Measurements from ENCODE around the gene PBOV1.

PBOV1 gene

DNA sequence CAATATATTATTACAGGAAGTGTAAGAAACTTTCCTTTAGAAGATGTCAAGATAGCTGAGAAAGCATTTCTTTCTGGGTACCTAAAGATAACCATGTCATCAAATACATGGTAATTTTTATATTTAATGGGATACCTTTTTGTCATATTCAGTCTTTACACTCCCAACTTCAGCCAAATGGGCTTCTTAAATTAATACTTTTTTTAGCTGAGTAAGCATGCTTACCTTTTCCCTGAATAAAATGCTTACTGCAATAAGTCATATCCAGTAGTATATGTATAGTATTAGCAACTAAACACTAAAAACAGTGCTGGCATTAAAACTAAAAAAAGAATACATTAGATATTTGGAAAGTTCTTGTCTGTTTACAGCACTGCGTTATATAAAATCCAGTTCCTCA, 17.4 kb upstream of the PBOV1 start:
- H3K4me2 ChIP-seq (ENCODE audit: low read length): no peak overlapping the region

DNA sequence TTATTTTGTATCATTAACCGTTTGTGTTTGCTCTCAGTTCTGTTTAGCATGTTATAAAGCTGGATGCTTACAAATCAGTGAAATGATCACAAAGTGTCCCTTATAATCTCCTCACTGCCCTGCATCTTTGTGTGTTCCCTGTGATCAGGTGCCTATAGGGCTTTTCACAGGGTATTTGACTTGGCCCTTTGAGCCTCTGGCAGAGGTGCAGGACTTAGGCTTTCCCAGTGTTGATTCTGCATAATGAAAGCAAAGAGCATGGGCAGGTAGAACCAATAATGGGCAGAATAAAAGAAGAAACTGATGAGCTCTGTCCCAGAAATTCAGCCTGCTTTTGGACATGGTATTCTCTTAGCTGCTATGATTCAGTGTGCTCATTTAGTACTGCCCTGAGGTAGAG, 16.9 kb upstream of the PBOV1 start:
- Histone ChIP-seq H4K8ac (ENCODE audit: low read depth, low read length) (no peak overlapping the region), H3K36me3 (ENCODE audit: control insufficient read depth, insufficient read depth, low read length) (no peaks in the 10 kb centered on the region), H3K56ac (ENCODE audit: low read length) (no peak overlapping the region), H2BK15ac (replicated peaks; ENCODE audit: low read depth) (no peak overlapping the region), H4K5ac (ENCODE audit: low read length) (no peak overlapping the region), H3K4me3 (ENCODE audit: low read length) (no peak overlapping the region), H2BK5ac (ENCODE audit: low read length) (no peak overlapping the region), H3K9ac (ENCODE audit: low read length) (no peak overlapping the region), H3K4ac (ENCODE audit: low read depth, low read length) (no peak overlapping the region), H2AK5ac (ENCODE audit: low read length) (no peak overlapping the region), H3K23ac (ENCODE audit: low read length) (no peak overlapping the region), H3K4me1 (ENCODE audit: control insufficient read depth, low read depth, low read length) (no peaks in the 10 kb centered on the region), H3K79me1 (ENCODE audit: low read length) (no peaks in the 10 kb centered on the region), H3K18ac (ENCODE audit: low read length) (no peak overlapping the region), H3K27ac (ENCODE audit: low read depth, low read length) (no peak overlapping the region), H3K27me3 (ENCODE audit: insufficient read depth, low read length, poor library complexity) (no peaks in the 10 kb centered on the region), H2BK120ac (ENCODE audit: low read depth, low read length) (no peak overlapping the region), H3K4me2 (ENCODE audit: low read length) (no peak overlapping the region), H3K79me2 (ENCODE audit: control insufficient read depth, insufficient read depth, low read length) (no peaks in the 10 kb centered on the region)
- no CpG with 5 or more reads among the region's 1 CpG for WGBS (ENCODE audit: extremely low coverage, insufficient coverage, low lambda C conversion rate)
- no peak for DNase-seq

More for the DNA sequence above, 17.4 kb upstream of the PBOV1 start:
- Histone ChIP-seq H3K79me1 (ENCODE audit: low read length) (no peaks in the 10 kb centered on the region), H3K27me3 (ENCODE audit: insufficient read depth, low read length, poor library complexity) (no peaks in the 10 kb centered on the region), H3K79me2 (ENCODE audit: control insufficient read depth, insufficient read depth, low read length) (no peaks in the 10 kb centered on the region), H3K23ac (ENCODE audit: low read length) (no peak overlapping the region), H3K4me1 (ENCODE audit: control insufficient read depth, low read depth, low read length) (peaks cover 4% of the 10 kb centered on the region), H2BK15ac (replicated peaks; ENCODE audit: low read depth) (no peak overlapping the region), H3K18ac (ENCODE audit: low read length) (no peak overlapping the region), H3K4ac (ENCODE audit: low read depth, low read length) (no peak overlapping the region), H2BK120ac (ENCODE audit: low read depth, low read length) (no peak overlapping the region), H2BK5ac (ENCODE audit: low read length) (no peak overlapping the region), H3K9ac (ENCODE audit: low read length) (no peak overlapping the region), H2AK5ac (ENCODE audit: low read length) (no peak overlapping the region), H3K56ac (ENCODE audit: low read length) (no peak overlapping the region), H4K5ac (ENCODE audit: low read length) (no peak overlapping the region), H3K4me3 (ENCODE audit: low read length) (no peak overlapping the region), H3K36me3 (ENCODE audit: control insufficient read depth, insufficient read depth, low read length) (no peaks in the 10 kb centered on the region), H4K8ac (ENCODE audit: low read depth, low read length) (no peak overlapping the region), H3K27ac (ENCODE audit: low read depth, low read length) (no peak overlapping the region)
- DNase-seq: no peak
- no CpG with 5 or more reads among the region's 1 CpG for WGBS (ENCODE audit: extremely low coverage, insufficient coverage, low lambda C conversion rate)

DNA sequence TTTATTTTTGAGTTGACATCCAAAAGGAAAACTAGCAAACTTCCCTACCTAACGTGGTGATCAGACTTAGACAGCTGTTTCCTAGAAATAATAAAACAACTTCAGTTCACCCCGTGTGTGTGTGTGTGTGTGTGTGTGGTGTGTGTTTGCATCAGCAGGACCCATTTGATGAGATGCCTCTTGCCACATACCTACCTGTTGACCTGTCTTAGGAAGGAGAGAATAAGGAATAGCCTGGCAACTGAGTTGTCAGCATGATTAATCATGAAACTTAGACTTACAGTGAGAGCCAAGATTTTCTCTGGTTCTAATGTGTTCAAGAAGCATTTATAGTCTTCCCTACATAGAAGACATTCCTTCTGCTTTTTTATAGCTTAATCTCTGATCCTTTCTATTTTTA, 16.1 kb upstream of the PBOV1 start:
- no peak overlapping the region for H2BK5ac ChIP-seq (ENCODE audit: low read length)
- no peaks in the 10 kb centered on the region for H3K79me2 ChIP-seq (ENCODE audit: control insufficient read depth, insufficient read depth, low read length)
- no peak overlapping the region for H4K8ac ChIP-seq (ENCODE audit: low read depth, low read length)
- H3K79me1 ChIP-seq (ENCODE audit: low read length): no peaks in the 10 kb centered on the region
- no peak overlapping the region for H3K18ac ChIP-seq (ENCODE audit: low read length)
- no peak overlapping the region for H3K4me2 ChIP-seq (ENCODE audit: low read length)
- no peaks in the 10 kb centered on the region for H3K36me3 ChIP-seq (ENCODE audit: control insufficient read depth, insufficient read depth, low read length)
- no peak overlapping the region for H3K9ac ChIP-seq (ENCODE audit: low read length)
- H3K4ac ChIP-seq (ENCODE audit: low read depth, low read length): no peak overlapping the region
- no CpG with 5 or more reads among the region's 2 CpGs for WGBS (ENCODE audit: extremely low coverage, insufficient coverage, low lambda C conversion rate)
- H3K23ac ChIP-seq (ENCODE audit: low read length): no peak overlapping the region
- H3K27ac ChIP-seq (ENCODE audit: low read depth, low read length): no peak overlapping the region
- no peaks in the 10 kb centered on the region for H3K27me3 ChIP-seq (ENCODE audit: insufficient read depth, low read length, poor library complexity)
- no peaks in the 10 kb centered on the region for H3K4me1 ChIP-seq (ENCODE audit: control insufficient read depth, low read depth, low read length)
- no peak overlapping the region for H2AK5ac ChIP-seq (ENCODE audit: low read length)
- no peak for DNase-seq
- H2BK15ac ChIP-seq (replicated peaks; ENCODE audit: low read depth): no peak overlapping the region
- no peak overlapping the region for H4K5ac ChIP-seq (ENCODE audit: low read length)
- H3K4me3 ChIP-seq (ENCODE audit: low read length): no peak overlapping the region
- no peak overlapping the region for H2BK120ac ChIP-seq (ENCODE audit: low read depth, low read length)
- no peak overlapping the region for H3K56ac ChIP-seq (ENCODE audit: low read length)

DNA sequence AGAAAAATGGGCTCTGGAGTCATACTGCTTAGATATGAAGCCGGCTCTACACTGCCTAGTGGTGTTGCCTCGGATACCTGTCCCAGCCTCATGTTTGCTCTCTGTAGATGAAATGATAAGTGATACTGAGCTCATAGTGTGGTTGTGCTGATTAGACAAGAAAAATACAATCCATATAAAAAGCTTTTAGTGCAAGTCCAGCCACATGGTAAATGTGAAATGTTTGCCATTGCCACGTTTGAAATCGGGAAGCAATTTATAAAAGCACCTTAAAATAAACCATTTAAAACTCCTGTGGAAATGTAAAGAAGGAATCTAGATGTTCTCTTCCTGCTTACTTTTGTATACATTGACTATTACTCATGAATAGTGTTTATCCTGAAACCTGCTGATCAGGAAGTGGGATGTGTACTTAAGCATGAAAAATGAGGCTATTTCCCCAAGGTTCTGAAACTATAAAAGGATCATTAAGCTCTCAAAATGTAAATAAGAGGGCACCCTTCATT, 13.1 kb upstream of the PBOV1 start:
- Histone ChIP-seq H3K27me3 (ENCODE audit: insufficient read depth, low read length, poor library complexity) (no peaks in the 10 kb centered on the region), H3K79me1 (ENCODE audit: low read length) (no peaks in the 10 kb centered on the region), H2BK15ac (replicated peaks; ENCODE audit: low read depth) (no peak overlapping the region), H2BK5ac (ENCODE audit: low read length) (no peak overlapping the region), H3K23ac (ENCODE audit: low read length) (no peak overlapping the region), H3K4me1 (ENCODE audit: control insufficient read depth, low read depth, low read length) (no peaks in the 10 kb centered on the region), H3K4me2 (ENCODE audit: low read length) (no peak overlapping the region), H3K56ac (ENCODE audit: low read length) (no peak overlapping the region), H3K9ac (ENCODE audit: low read length) (no peak overlapping the region), H3K4me3 (ENCODE audit: low read length) (no peak overlapping the region), H3K18ac (ENCODE audit: low read length) (no peak overlapping the region), H2AK5ac (ENCODE audit: low read length) (no peak overlapping the region), H2BK120ac (ENCODE audit: low read depth, low read length) (no peak overlapping the region), H3K36me3 (ENCODE audit: control insufficient read depth, insufficient read depth, low read length) (no peaks in the 10 kb centered on the region), H3K4ac (ENCODE audit: low read depth, low read length) (no peak overlapping the region), H3K79me2 (ENCODE audit: control insufficient read depth, insufficient read depth, low read length) (no peaks in the 10 kb centered on the region), H3K27ac (ENCODE audit: low read depth, low read length) (no peak overlapping the region), H4K8ac (ENCODE audit: low read depth, low read length) (no peak overlapping the region), H4K5ac (ENCODE audit: low read length) (no peak overlapping the region)
- WGBS (ENCODE audit: extremely low coverage, insufficient coverage, low lambda C conversion rate): no CpG with 5 or more reads among the region's 4 CpGs
- DNase-seq: no peak

DNA sequence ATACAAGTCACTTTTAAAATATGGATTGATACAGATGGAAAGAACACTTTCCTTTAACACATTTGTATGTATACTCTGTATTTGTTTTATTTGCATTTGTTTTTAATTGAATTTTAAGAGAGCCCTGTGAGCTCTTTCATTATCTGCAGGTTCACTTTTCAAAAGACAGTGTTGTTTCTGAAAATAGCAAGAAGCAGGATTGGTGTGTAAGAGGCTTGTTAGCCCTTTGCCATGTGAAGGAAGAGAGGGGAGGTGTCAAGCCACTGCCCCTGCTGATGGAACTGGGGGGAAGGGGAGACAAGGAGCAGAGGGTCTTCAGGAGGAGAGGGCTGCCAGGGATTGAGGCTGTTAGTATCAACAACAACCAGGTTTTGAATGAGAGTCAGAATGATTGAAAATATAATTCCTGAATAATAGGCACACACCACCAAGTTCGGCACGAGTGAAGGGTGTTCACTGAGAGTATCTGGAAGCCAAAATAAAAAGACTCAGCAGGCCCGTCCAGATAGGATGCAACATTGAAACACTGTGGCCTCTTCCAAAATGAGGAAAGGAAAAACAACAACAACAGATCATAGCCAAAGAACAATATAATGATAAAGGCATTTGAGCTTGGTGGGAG, 12.6 kb upstream of the PBOV1 start:
- no peak overlapping the region for H2BK5ac ChIP-seq (ENCODE audit: low read length)
- no peak overlapping the region for H3K18ac ChIP-seq (ENCODE audit: low read length)
- no peak overlapping the region for H3K4me2 ChIP-seq (ENCODE audit: low read length)
- H3K79me2 ChIP-seq (ENCODE audit: control insufficient read depth, insufficient read depth, low read length): no peaks in the 10 kb centered on the region
- H4K5ac ChIP-seq (ENCODE audit: low read length): no peak overlapping the region
- no peak for DNase-seq
- H3K4ac ChIP-seq (ENCODE audit: low read depth, low read length): no peak overlapping the region
- H2BK120ac ChIP-seq (ENCODE audit: low read depth, low read length): no peak overlapping the region
- no peak overlapping the region for H3K27ac ChIP-seq (ENCODE audit: low read depth, low read length)
- H3K56ac ChIP-seq (ENCODE audit: low read length): no peak overlapping the region
- WGBS (ENCODE audit: extremely low coverage, insufficient coverage, low lambda C conversion rate): no CpG with 5 or more reads among the region's 3 CpGs
- H3K4me3 ChIP-seq (ENCODE audit: low read length): no peak overlapping the region
- no peak overlapping the region for H3K23ac ChIP-seq (ENCODE audit: low read length)
- H3K4me1 ChIP-seq (ENCODE audit: control insufficient read depth, low read depth, low read length): no peaks in the 10 kb centered on the region
- no peak overlapping the region for H4K8ac ChIP-seq (ENCODE audit: low read depth, low read length)
- H2AK5ac ChIP-seq (ENCODE audit: low read length): no peak overlapping the region
- no peak overlapping the region for H3K9ac ChIP-seq (ENCODE audit: low read length)
- no peaks in the 10 kb centered on the region for H3K27me3 ChIP-seq (ENCODE audit: insufficient read depth, low read length, poor library complexity)
- H2BK15ac ChIP-seq (replicated peaks; ENCODE audit: low read depth): no peak overlapping the region
- H3K79me1 ChIP-seq (ENCODE audit: low read length): no peaks in the 10 kb centered on the region
- no peaks in the 10 kb centered on the region for H3K36me3 ChIP-seq (ENCODE audit: control insufficient read depth, insufficient read depth, low read length)

DNA sequence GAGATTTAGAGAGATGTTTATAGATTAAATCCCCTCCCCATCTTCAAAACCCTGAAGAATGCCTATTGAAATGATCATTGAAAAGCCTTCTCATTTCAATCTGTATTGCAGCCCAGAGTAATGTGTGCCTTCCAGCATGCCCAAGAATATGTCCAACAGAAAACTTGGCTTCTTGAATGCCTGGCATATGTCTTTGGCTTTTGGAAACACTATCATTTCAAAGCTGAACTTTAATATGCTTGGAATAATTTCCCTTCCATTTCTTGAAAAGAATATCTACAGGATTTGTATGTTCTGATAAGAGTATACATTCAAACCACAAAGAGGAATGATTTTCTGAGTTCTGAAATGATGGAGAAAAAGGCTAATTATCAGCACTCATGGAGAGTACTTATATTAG, 11.9 kb upstream of the PBOV1 start:
- H3K36me3 ChIP-seq (ENCODE audit: control insufficient read depth, insufficient read depth, low read length): no peaks in the 10 kb centered on the region
- no peaks in the 10 kb centered on the region for H3K27me3 ChIP-seq (ENCODE audit: insufficient read depth, low read length, poor library complexity)
- no peaks in the 10 kb centered on the region for H3K4me1 ChIP-seq (ENCODE audit: control insufficient read depth, low read depth, low read length)
- H2BK5ac ChIP-seq (ENCODE audit: low read length): no peak overlapping the region
- no peak overlapping the region for H3K4me3 ChIP-seq (ENCODE audit: low read length)
- no peak overlapping the region for H2AK5ac ChIP-seq (ENCODE audit: low read length)
- no peak overlapping the region for H3K23ac ChIP-seq (ENCODE audit: low read length)
- no peak overlapping the region for H3K9ac ChIP-seq (ENCODE audit: low read length)
- H3K4me2 ChIP-seq (ENCODE audit: low read length): no peak overlapping the region
- H3K56ac ChIP-seq (ENCODE audit: low read length): no peak overlapping the region
- no peaks in the 10 kb centered on the region for H3K79me2 ChIP-seq (ENCODE audit: control insufficient read depth, insufficient read depth, low read length)
- H2BK120ac ChIP-seq (ENCODE audit: low read depth, low read length): no peak overlapping the region
- no peak overlapping the region for H3K27ac ChIP-seq (ENCODE audit: low read depth, low read length)
- H4K8ac ChIP-seq (ENCODE audit: low read depth, low read length): no peak overlapping the region
- no peaks in the 10 kb centered on the region for H3K79me1 ChIP-seq (ENCODE audit: low read length)
- no peak overlapping the region for H4K5ac ChIP-seq (ENCODE audit: low read length)
- DNase-seq: no peak
- H3K4ac ChIP-seq (ENCODE audit: low read depth, low read length): no peak overlapping the region
- no peak overlapping the region for H2BK15ac ChIP-seq (replicated peaks; ENCODE audit: low read depth)
- H3K18ac ChIP-seq (ENCODE audit: low read length): no peak overlapping the region
